NCI-H2029 (cell line): Measurements from ENCODE around the gene REXO5.
"Not testable (repeated sequence)": the region's sequence is repeated elsewhere in the genome, so short reads cannot be mapped to it uniquely, and the experiment has no call there.

Source experiments
- DNase-seq: peaks from one replicate; lab custom pipeline; 2025; lab: John Stamatoyannopoulos, UW

Gene REXO5

DNA sequence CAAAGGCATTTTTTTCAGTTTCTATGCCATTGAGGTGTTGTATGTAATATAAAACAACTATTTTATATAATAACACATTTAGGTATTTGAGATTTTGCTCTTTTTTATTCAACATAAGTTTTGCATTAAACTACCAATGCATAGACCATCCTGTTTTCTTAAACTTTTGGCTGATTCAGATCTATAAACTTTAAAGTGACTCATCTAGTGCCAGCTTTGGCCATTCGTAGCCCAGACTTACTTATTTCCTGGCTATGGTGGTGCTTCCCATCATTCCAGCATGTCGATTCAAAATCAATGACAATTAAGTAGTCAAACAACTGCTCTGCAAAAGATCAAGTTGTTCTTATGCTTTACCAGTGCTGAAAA lies 3.2 kb upstream of the REXO5 start:
- DNase-seq, result no peak

- DNase-seq, result no peak
Measured at GRCh38 chr16:20803561-20804214, 2.6 kb upstream of the REXO5 start.

GRCh38 chr16:20805684-20806167 lies 601 bp upstream of the REXO5 start:
- not testable (repeated sequence) for DNase-seq

DNA sequence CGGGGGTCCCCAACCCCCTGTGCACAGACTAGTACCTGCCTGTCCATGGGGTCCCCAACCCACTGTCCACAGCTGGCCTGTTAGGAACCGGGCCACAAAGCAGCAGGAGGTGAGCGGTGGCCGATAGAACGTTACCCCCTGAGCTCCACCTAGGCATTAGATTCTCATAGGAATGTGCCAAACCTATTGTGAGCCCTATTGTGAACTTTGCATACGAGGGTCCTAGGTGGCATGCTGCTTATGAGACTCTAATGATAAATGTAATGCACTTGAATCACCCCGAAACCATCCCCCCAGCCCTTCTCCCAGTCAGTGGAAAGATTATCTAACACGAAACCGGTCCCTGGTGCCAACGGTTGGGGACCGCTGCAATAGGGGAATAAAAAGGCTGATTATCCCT lies 1.5 kb downstream of the REXO5 start:
- no peak for DNase-seq

DNA sequence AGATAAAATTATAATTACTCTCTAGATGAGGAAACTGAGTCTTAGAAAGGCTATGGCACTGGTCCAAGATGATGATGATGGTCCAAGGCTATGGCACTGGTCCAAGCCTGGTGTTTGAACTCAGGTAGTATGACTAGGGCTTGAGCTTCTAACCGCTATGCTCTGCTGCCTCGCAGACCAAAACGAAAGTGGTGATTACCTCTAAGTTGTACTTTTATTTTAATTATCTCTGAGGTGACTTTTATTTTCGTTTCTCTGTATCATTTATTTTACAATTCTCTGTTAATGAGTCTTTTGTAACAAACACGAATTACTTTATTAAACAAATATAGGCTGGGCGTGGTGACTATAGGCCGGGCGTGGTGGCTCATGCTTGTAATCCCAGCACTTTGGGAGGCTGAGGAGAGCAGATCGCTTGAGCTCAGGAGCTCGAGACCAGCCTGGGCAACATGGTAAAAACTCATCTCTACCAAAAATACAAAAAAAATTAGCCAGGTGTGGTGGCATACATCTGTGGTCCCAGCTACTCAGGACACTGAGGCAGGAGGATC lies 5.6 kb downstream of the REXO5 start:
- no peak for DNase-seq

DNA sequence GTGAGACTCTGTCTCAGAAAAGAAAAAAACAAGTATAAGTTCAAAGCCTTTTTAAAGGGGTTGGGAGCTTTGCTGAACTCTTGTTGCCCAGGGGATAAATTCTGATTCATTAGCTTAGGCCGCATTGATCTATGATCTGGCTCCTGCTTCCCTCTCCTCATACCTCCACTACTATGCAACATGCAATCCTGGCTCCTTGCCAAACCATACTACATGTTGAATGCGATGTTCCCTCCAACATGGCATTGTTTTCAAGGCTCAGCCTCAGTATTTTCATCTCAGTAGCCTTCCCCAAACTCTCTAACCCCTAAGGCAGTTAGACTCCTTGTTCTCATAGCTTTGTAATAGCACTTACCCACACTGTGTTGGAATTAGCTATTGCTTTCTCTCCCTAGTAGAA lies 6.2 kb downstream of the REXO5 start:
- DNase-seq, result no peak

GRCh38 chr16:20814784-20815183 lies 8.5 kb downstream of the REXO5 start:
- no peak for DNase-seq

GRCh38 chr16:20818929-20819585 lies 12.7 kb downstream of the REXO5 start:
- no peak for DNase-seq

DNA sequence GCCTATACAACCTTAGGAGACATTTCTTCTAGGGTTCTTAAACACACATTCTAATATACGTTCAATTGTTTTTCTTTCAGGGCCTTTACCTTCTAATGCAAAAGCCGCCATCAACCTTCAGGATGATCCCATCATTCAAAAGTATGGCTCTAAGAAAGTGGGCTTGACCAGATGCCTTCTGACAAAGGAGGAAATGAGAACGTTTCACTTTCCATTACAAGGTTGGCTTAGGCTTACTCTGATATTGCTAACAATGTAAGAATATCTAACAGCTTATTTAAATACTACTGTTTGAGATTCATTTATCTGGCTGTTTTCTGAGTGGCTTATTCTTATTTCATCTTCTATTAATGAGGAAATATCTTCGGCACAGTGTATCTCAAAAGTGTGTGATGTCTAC lies 15.4 kb downstream of the REXO5 start:
- DNase-seq, result no peak

GRCh38 chr16:20822521-20823325 lies 16.4 kb downstream of the REXO5 start:
- no peak for DNase-seq

- no peak for DNase-seq
Measured at GRCh38 chr16:20826039-20826566, 19.8 kb downstream of the REXO5 start.

GRCh38 chr16:20829536-20829935 lies 23.2 kb downstream of the REXO5 start:
- no peak for DNase-seq

- DNase-seq, result no peak
Measured at GRCh38 chr16:20830372-20830771, 24.0 kb downstream of the REXO5 start.

DNA sequence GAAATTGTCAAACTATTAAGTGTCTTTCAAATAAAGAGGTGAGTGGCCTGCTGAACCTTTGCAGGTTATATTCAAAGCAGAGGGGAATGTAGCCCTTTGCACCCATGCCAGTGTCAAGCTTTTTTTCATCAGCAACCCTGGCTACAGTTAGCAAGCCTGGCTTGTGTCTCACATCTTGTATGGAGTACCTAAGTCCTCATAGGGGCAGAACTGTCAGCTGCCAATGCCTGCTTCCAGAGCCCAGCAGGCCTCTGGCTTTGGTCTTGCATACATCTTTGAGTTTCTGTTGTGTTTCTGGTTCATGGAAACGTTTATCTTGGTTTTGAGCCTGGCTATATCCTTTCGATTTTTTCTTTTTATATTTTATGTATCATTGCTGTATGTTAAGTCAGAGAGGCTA lies 26.8 kb downstream of the REXO5 start:
- DNase-seq, result no peak

- DNase-seq, result no peak
Measured at GRCh38 chr16:20838240-20838639, 31.9 kb downstream of the REXO5 start.

DNA sequence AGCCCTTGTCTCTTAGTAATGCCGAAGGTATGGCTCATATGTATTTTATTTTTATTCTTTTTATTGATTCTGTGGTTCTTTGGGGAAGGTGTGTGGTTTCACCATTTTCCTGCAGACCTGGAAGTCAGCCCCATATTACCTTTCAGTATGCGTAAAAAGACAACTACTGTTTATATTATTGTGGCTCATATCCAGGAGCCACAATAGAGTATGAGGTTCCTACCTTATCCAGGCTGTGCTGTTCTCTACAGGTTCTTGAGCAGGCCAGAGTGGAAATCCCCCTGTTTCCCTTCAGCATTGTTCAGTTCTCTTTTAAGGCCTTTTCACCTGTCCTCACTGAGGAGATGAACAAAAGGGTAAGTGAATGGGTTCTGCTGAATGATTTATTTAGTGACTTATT lies 33.2 kb downstream of the REXO5 start:
- no peak for DNase-seq

- DNase-seq, result no peak
Measured at GRCh38 chr16:20844054-20844453, 37.7 kb downstream of the REXO5 start.

DNA sequence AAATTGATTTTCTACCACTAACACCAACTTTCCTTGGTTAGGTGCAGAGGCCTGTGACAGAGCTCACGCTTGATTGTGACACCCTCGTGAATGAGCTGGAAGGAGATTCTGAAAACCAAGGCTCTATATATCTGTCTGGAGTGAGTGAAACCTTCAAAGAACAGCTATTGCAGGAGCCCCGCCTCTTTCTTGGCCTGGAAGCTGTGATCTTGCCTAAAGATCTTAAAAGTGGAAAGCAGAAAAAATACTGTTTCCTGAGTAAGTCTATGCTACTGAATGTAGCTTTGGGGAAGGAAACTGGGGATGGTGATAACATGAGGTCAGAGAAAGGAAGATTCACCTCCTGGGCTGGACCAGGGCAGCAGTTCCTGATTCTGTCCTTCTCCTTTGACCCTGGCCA lies 38.3 kb downstream of the REXO5 start:
- no peak for DNase-seq

GRCh38 chr16:20846030-20846429 lies 39.7 kb downstream of the REXO5 start:
- DNase-seq, result no peak

DNA sequence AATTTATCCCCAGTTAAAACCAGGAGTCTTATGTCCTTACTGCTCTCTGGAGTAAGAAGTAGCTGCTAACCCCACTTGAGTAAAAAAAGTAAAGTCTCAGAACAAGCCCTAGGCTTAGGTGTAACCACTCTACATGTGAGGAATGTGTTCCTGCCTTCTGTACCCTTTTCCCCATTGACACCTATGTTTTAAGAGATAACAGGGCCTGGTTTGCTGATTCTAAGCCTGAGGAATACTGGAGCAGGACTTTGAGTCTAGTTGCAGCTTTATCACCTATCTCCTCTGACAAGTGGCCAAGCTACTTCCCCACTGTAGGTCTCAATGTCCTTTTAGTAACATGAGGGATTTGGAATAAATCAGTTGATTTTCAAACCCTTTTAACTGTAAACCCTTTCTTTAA lies 40.2 kb downstream of the REXO5 start:
- DNase-seq, result no peak

DNA sequence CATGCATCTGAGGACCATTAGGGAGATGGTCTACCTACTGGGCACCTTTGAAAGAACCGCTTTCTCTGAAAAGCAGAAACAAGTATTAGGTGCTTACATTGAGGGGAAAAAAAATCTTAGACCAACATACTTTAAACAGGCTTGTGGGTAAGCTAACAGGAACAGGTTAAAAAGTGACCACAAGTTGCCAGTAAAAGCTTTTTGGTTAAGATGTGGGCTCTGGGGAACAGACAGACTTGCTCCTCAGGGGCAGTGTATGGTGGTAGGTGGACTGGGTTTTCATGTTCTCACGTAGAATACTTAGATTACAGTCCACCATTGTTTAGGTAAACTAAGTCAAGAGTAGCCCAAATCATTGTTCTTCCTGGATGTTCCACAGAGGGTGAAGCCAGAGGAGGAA lies 41.2 kb downstream of the REXO5 start:
- DNase-seq, result no peak

GRCh38 chr16:20849589-20850390 lies 43.5 kb downstream of the REXO5 start:
- peak; percentile 33 for DNase-seq
